ACC112 (cell line): Measurements from ENCODE around the gene ABCC8.
A peak's percentile ranks its signal among the peaks of the same experiment; 100 is the strongest.

ENCODE experiments used
- H2AFZ ChIP-seq: fragments of 200-600 bp; sonication (generic); one replicate; pipeline ENCODE4 v1.6.0; 2017; ENCODE audit warnings: antibody characterized with exemption, low read length; ENCODE audit not compliant: unreplicated experiment
- H3K27ac ChIP-seq: fragments of 200-600 bp; sonication (generic); 2 replicates; pipeline ENCODE4 v1.5.1; 2014; ENCODE audit warnings: low read depth, mild to moderate bottlenecking, antibody characterized with exemption, low read length, moderate library complexity
- H3K27me3 ChIP-seq: fragments of 200-600 bp; sonication (generic); 2 replicates; pipeline ENCODE4 v1.6.1; 2014; ENCODE audit warnings: mild to moderate bottlenecking, antibody characterized with exemption, low read length, moderate library complexity, mixed read lengths; ENCODE audit not compliant: insufficient read depth
- H3K36me3 ChIP-seq: fragments of 200-600 bp; sonication (generic); 2 replicates; pipeline ENCODE4 v1.6.1; 2016; ENCODE audit warnings: mild to moderate bottlenecking, antibody characterized with exemption, low read length, moderate library complexity, mixed read lengths; ENCODE audit not compliant: insufficient read depth
- H3K4me1 ChIP-seq: fragments of 200-600 bp; sonication (generic); one replicate; pipeline ENCODE4 v1.6.1; 2016; ENCODE audit warnings: low read length, mixed read lengths; ENCODE audit not compliant: insufficient read depth, unreplicated experiment, control insufficient read depth
- H3K4me3 ChIP-seq: fragments of 200-600 bp; sonication (generic); 2 replicates; pipeline ENCODE4 v1.5.1; 2014; ENCODE audit warnings: mild to moderate bottlenecking, low read depth, low read length
- H3K79me2 ChIP-seq: fragments of 200-600 bp; sonication (generic); one replicate; pipeline ENCODE4 v1.6.0; 2016; ENCODE audit warnings: low read length; ENCODE audit not compliant: control insufficient read depth, unreplicated experiment, insufficient read depth

Gene ABCC8

GRCh38 chr11:17414317-17414737, 62.3 kb downstream of the ABCC8 start:
- no peak overlapping the region for H3K4me3 ChIP-seq
- H3K36me3 ChIP-seq, result no peaks in the 10 kb centered on the region
- H2AFZ ChIP-seq, result no peak overlapping the region
- H3K79me2 ChIP-seq, result no peaks in the 10 kb centered on the region
- H3K4me1 ChIP-seq, result no peaks in the 10 kb centered on the region
- peaks cover 71% of the 10 kb centered on the region for H3K27me3 ChIP-seq
- no peak overlapping the region for H3K27ac ChIP-seq

GRCh38 chr11:17413414-17414316, 63.0 kb downstream of the ABCC8 start:
- no peaks in the 10 kb centered on the region for H3K4me1 ChIP-seq
- H3K27me3 ChIP-seq, result peaks cover 65% of the 10 kb centered on the region
- no peaks in the 10 kb centered on the region for H3K36me3 ChIP-seq
- no peak overlapping the region for H2AFZ ChIP-seq
- no peaks in the 10 kb centered on the region for H3K79me2 ChIP-seq
- no peak overlapping the region for H3K27ac ChIP-seq
- no peak overlapping the region for H3K4me3 ChIP-seq

GRCh38 chr11:17412488-17413180, 64.0 kb downstream of the ABCC8 start:
- Histone ChIP-seq H3K79me2 (no peaks in the 10 kb centered on the region), H3K4me3 (no peak overlapping the region), H3K27ac (no peak overlapping the region), H3K4me1 (no peaks in the 10 kb centered on the region), H3K36me3 (no peaks in the 10 kb centered on the region), H2AFZ (no peak overlapping the region), H3K27me3 (peaks cover 54% of the 10 kb centered on the region)

- H3K27me3 ChIP-seq, result peaks cover 42% of the 10 kb centered on the region
- no peak overlapping the region for H3K4me3 ChIP-seq
- no peak overlapping the region for H2AFZ ChIP-seq
- no peaks in the 10 kb centered on the region for H3K36me3 ChIP-seq
- H3K4me1 ChIP-seq, result peaks cover 1% of the 10 kb centered on the region
- no peaks in the 10 kb centered on the region for H3K79me2 ChIP-seq
- H3K27ac ChIP-seq, result no peak overlapping the region
Measured at GRCh38 chr11:17411418-17411817, 65.2 kb downstream of the ABCC8 start.

DNA sequence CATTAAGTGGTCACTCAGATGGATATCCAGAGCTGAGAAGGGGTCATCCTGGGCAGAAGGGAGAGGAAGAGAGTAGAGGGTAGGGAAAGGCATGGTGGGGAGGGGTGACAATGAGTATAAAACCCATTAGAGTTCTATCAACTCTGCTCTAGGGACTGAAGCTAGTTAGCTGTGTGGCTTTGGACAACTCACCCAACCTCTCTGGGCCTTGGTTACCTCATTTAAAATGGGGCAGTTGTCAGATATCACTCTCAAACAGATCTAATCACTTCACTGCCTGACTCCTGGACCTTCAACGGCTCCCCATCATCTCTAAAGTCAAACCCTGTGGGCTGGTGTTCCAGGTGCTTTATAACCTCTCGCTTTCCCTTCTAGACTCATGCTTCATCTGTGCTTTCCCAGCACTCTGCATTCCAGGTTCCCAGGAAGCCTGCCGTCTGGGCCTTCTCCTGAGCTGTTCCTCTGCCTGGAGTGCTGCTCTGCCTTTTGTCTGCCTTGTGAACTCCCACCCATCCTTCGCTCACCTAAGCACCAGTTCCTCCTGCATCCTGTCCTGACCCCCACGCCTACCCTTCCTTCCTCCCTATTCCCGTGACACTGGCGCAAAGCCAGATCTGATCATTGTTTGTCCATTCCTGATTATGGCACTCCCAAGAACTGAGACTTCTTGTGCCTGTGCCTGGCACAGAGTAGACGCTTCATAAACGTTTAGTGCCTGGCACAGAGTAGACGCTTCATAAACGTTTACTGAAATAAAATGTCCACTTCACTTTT, 65.9 kb downstream of the ABCC8 start:
- Histone ChIP-seq H3K36me3 (no peaks in the 10 kb centered on the region), H3K4me1 (peaks cover 7% of the 10 kb centered on the region), H3K27me3 (peaks cover 36% of the 10 kb centered on the region), H3K27ac (no peak overlapping the region), H3K4me3 (no peak overlapping the region), H3K79me2 (no peaks in the 10 kb centered on the region), H2AFZ (no peak overlapping the region)

DNA sequence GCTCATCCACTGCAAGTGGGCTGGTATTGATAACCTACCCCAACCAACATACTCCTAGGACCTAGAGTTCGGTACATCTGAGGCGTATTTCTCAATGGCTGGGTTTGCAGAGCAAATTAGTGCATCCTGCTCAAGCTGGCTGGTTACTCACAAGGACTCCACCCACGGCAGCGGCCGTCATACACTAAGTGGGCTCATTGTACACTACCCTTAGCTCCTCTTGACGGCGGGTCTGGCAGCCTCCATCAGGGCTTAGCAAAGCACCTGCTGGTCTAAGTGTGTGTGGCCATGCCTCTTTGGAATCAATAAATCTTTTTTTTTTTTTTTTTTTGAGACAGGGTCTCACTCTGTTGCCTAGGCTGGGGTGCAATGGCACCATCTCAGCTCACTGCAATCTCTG, 68.0 kb downstream of the ABCC8 start:
- H3K27me3 ChIP-seq, result peaks cover 14% of the 10 kb centered on the region
- H2AFZ ChIP-seq, result no peak overlapping the region
- no peak overlapping the region for H3K4me3 ChIP-seq
- no peaks in the 10 kb centered on the region for H3K79me2 ChIP-seq
- no peaks in the 10 kb centered on the region for H3K36me3 ChIP-seq
- no peak overlapping the region for H3K27ac ChIP-seq
- peaks cover 17% of the 10 kb centered on the region for H3K4me1 ChIP-seq

DNA sequence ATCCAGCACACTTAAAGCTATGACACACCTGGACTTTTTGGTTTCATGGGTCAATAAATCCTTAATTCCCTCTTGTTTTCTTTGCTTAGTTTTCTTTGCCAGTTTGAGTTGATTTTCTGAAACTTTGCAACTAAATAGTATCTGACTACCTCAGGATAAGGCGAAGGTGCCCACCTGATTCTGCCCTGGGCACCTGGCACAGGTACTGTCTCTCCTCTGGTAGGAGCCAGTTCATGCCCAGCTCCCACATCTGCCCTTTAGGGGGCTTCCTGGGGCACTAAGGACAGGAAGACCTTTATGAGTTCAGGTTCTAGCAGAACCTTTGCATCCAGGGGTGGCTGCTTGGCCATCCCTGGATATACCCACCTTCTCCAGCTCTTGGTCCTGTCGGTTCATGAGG, 68.6 kb downstream of the ABCC8 start:
- Histone ChIP-seq H3K79me2 (no peaks in the 10 kb centered on the region), H2AFZ (no peak overlapping the region), H3K27me3 (peaks cover 8% of the 10 kb centered on the region)

DNA sequence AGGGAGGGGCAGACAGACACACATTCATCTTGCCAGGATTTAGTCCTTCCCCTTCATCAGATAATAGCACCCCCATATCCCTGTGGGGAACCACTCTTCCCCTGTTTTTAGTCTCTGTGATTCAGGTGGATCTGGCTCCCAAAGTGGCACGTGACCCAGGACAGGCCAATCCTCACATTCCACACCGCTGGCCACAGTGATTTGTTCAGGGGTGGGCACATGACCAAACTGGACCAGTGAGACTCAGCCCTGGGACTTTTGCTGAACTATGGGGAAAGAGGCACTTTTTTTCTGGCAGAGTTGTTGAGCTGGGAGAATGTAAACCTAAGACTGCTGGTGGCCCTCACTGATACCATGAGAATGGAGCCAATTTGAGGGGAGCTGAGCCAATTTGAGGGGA, 69.1 kb downstream of the ABCC8 start:
- H3K4me1 ChIP-seq, result peaks cover 17% of the 10 kb centered on the region
- H3K4me3 ChIP-seq, result no peak overlapping the region
- H3K36me3 ChIP-seq, result no peaks in the 10 kb centered on the region
- H3K27me3 ChIP-seq, result peaks cover 5% of the 10 kb centered on the region; the same call in 1 of the 2 replicates
- H3K27ac ChIP-seq, result no peak overlapping the region
- H2AFZ ChIP-seq, result no peak overlapping the region
- no peaks in the 10 kb centered on the region for H3K79me2 ChIP-seq

More for the DNA sequence above, 68.6 kb downstream of the ABCC8 start:
- Histone ChIP-seq H3K4me1 (peaks cover 17% of the 10 kb centered on the region), H3K27ac (no peak overlapping the region), H3K36me3 (no peaks in the 10 kb centered on the region), H3K4me3 (no peak overlapping the region)

DNA sequence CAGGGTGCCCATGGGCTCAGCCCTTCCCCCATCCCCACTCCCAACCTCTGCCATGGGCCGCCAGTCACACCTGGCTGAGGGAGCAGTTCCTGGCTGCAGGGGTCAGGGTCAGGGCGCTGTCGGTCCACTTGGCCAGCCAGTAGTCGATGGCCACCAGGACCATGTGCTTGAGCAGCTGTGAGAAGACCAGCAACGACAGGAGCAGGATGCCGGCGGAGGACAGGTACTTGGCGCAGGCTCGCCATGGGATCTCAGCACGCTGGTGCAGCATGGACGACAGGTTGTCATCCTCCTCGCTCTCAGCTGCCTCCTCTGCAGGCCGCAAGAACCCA, 69.9 kb downstream of the ABCC8 start:
- Histone ChIP-seq H2AFZ (no peak overlapping the region), H3K4me1 (peaks cover 17% of the 10 kb centered on the region), H3K27me3 (peaks cover 3% of the 10 kb centered on the region; the same call in 1 of the 2 replicates), H3K79me2 (no peaks in the 10 kb centered on the region), H3K27ac (no peak overlapping the region), H3K4me3 (no peak overlapping the region), H3K36me3 (no peaks in the 10 kb centered on the region)

GRCh38 chr11:17406082-17406817, 70.4 kb downstream of the ABCC8 start:
- Histone ChIP-seq H3K4me3 (peak overlapping the region; percentile 54), H2AFZ (peak overlapping the region; percentile 54), H3K27ac (no peak overlapping the region)

More at GRCh38 chr11:17406082-17406817, 70.4 kb downstream of the ABCC8 start:
- no peaks in the 10 kb centered on the region; the same call in 1 of the 2 replicates for H3K27me3 ChIP-seq
- peaks cover 17% of the 10 kb centered on the region for H3K4me1 ChIP-seq
- no peaks in the 10 kb centered on the region for H3K36me3 ChIP-seq
- H3K79me2 ChIP-seq, result no peaks in the 10 kb centered on the region
